Measurements from ENCODE around the gene LAMP1.

Gene LAMP1

DNA sequence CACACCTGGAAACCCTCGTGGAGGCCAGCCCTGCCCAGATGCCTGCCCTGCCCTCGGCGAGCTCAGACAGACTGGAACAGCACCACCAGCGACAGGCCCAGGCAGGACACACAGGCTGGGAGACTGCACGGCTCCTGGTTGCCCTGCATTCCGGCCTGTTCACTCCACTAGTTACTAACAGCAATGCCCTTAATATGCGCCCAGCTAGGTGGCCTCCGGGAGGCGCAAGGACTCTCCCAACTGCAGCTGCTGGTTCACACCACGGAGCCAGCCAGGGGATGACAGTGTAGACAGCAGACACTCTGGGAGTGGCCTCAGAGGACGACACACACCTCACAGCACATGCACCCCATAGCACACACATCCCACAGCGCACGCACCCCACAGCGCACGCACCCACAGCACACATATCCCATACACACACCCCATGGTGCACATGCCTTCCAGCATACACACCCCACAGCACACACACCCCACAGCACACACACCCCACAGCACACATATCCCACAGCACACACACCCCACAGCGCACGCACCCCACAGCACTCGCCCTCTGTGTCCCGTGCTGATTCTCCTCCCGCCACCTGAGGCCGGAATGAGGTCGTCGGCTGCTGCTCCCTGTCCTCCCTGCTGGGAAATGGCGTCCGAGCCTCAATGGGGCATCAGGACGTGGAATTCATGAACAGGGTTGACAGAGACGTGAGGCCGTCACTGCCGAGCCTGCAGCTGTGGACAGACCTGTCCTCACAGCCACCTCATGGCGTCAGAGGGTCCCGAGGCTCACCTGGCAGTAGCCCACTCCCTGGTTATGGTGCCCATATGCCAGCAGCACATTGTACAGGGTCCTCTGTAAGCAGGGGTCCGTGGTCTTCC lies 53.3 kb downstream of the LAMP1 start:
- TF ChIP-seq, protein P1, sequence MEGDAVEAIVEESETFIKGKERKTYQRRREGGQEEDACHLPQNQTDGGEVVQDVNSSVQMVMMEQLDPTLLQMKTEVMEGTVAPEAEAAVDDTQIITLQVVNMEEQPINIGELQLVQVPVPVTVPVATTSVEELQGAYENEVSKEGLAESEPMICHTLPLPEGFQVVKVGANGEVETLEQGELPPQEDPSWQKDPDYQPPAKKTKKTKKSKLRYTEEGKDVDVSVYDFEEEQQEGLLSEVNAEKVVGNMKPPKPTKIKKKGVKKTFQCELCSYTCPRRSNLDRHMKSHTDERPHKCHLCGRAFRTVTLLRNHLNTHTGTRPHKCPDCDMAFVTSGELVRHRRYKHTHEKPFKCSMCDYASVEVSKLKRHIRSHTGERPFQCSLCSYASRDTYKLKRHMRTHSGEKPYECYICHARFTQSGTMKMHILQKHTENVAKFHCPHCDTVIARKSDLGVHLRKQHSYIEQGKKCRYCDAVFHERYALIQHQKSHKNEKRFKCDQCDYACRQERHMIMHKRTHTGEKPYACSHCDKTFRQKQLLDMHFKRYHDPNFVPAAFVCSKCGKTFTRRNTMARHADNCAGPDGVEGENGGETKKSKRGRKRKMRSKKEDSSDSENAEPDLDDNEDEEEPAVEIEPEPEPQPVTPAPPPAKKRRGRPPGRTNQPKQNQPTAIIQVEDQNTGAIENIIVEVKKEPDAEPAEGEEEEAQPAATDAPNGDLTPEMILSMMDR (IDR thresholded peaks at IDR 0.05), result no peak
- no peaks in the 10 kb centered on the region for H3K36me3 ChIP-seq (ENCODE audit: control insufficient read depth, insufficient read depth, low read length)
- H3K27ac ChIP-seq, result no peak overlapping the region

DNA sequence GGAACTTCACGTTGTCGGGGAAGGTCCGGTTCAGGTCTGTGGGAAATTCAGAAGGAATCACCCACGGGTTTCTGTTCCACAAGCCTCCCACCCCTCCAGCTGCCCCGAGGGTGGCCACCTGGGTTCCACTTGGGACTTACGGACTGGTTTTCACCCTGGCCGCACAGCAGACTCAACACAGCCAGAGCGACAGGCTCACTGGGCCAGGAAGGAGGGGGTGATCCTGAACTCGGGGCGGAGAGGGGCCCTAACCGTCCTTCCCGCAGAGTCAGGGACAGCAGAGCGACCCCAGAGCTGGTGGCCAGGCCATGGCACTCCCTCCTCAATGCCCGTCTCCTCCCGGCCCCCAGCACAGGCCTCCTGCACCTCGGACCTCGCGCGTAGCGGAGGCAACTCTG lies 53.9 kb downstream of the LAMP1 start:
- Histone ChIP-seq H3K4me1 (no peaks in the 10 kb centered on the region), H3K4me3 (ENCODE audit: low read depth, low read length) (no peak overlapping the region), H3K9ac (no peak overlapping the region), H3K36me3 (ENCODE audit: control insufficient read depth, insufficient read depth, low read length) (no peaks in the 10 kb centered on the region), H3K27ac (no peak overlapping the region), H3K27me3 (ENCODE audit: control insufficient read depth, insufficient read depth, low read length) (no peaks in the 10 kb centered on the region), H3K79me2 (no peaks in the 10 kb centered on the region), H3K9me3 (ENCODE audit: control insufficient read depth, low read length) (no peaks in the 10 kb centered on the region), H2AFZ (no peak overlapping the region), H3K4me2 (ENCODE audit: low read length) (no peak overlapping the region)
- TF ChIP-seq, protein P1 (IDR thresholded peaks at IDR 0.05), result no peak

More for the DNA sequence above, 53.3 kb downstream of the LAMP1 start:
- H3K4me3 ChIP-seq (ENCODE audit: low read depth, low read length), result no peak overlapping the region
- H3K9me3 ChIP-seq (ENCODE audit: control insufficient read depth, low read length), result no peaks in the 10 kb centered on the region
- H2AFZ ChIP-seq, result no peak overlapping the region
- no peaks in the 10 kb centered on the region for H3K79me2 ChIP-seq
- H3K4me1 ChIP-seq, result no peaks in the 10 kb centered on the region
- no peak overlapping the region for H3K9ac ChIP-seq
- no peak overlapping the region for H3K4me2 ChIP-seq (ENCODE audit: low read length)
- no peaks in the 10 kb centered on the region for H3K27me3 ChIP-seq (ENCODE audit: control insufficient read depth, insufficient read depth, low read length)

GRCh38 chr13:113351514-113352026 lies 54.5 kb downstream of the LAMP1 start:
- no peaks in the 10 kb centered on the region for H3K9me3 ChIP-seq (ENCODE audit: control insufficient read depth, low read length)
- TF ChIP-seq, protein P1 (IDR thresholded peaks at IDR 0.05), result no peak
- H3K36me3 ChIP-seq (ENCODE audit: control insufficient read depth, insufficient read depth, low read length), result no peaks in the 10 kb centered on the region

GRCh38 chr13:113353254-113353653 lies 56.2 kb downstream of the LAMP1 start:
- Histone ChIP-seq H3K4me2 (ENCODE audit: low read length) (no peak overlapping the region), H3K4me3 (ENCODE audit: low read depth, low read length) (no peak overlapping the region), H3K4me1 (no peaks in the 10 kb centered on the region), H3K79me2 (no peaks in the 10 kb centered on the region), H3K27ac (no peak overlapping the region), H3K27me3 (ENCODE audit: control insufficient read depth, insufficient read depth, low read length) (no peaks in the 10 kb centered on the region), H3K9ac (no peak overlapping the region), H3K9me3 (ENCODE audit: control insufficient read depth, low read length) (no peaks in the 10 kb centered on the region), H3K36me3 (ENCODE audit: control insufficient read depth, insufficient read depth, low read length) (no peaks in the 10 kb centered on the region), H2AFZ (no peak overlapping the region)
- TF ChIP-seq, protein P1 (IDR thresholded peaks at IDR 0.05), result no peak

More at GRCh38 chr13:113351514-113352026, 54.5 kb downstream of the LAMP1 start:
- Histone ChIP-seq H2AFZ (no peak overlapping the region), H3K4me2 (ENCODE audit: low read length) (no peak overlapping the region), H3K79me2 (no peaks in the 10 kb centered on the region), H3K9ac (no peak overlapping the region), H3K4me3 (ENCODE audit: low read depth, low read length) (no peak overlapping the region), H3K4me1 (no peaks in the 10 kb centered on the region), H3K27me3 (ENCODE audit: control insufficient read depth, insufficient read depth, low read length) (no peaks in the 10 kb centered on the region), H3K27ac (no peak overlapping the region)
